Measurements from ENCODE around the gene ADGRA1. TPM values are rescaled to one million over a fixed set of nuclear protein-coding genes. Genes with fewer than 3 reads are reported as not detected.

ADGRA1 gene
- total and polyA plus RNA-seq, 10 of the 15 experiments (the other 5 are each of a cell fraction or from before 2014, with no cell fraction given), result not detected

GRCh38 chr10:133126431-133127290 is 38.9 kb downstream of the ADGRA1 start:
- intact Hi-C loops (cut with micrococcal nuclease; ENCODE audit: unreplicated experiment) (no loop called here), in situ Hi-C loops (cut with MboI) (no loop called here)
- Histone ChIP-seq H3K9me3 (replicated peaks; ENCODE audit: control insufficient read depth, insufficient read depth, low read length) (no peaks in the 10 kb centered on the region; the same call in 2 of the 3 replicates), H3K4me1 (ENCODE audit: control insufficient read depth, insufficient read depth, low read length) (no peaks in the 10 kb centered on the region), H3K36me3 (ENCODE audit: control insufficient read depth in 2 of 2, insufficient read depth in 2 of 2, low read length in 1 of 2) (no peaks in the 10 kb centered on the region), H4K20me1 (ENCODE audit: control insufficient read depth, insufficient read depth) (no peaks in the 10 kb centered on the region), H3K4me3 (no peak overlapping the region), H2AFZ (ENCODE audit: control insufficient read depth, low read depth, low read length) (no peak overlapping the region), H3K79me2 (ENCODE audit: control insufficient read depth, insufficient read depth, low read length) (no peaks in the 10 kb centered on the region), H3K4me2 (ENCODE audit: control insufficient read depth, insufficient read depth) (no peak overlapping the region), H3K27ac (ENCODE audit: control insufficient read depth, insufficient read depth) (no peak overlapping the region), H3K27me3 (replicated peaks in 1 of 2; ENCODE audit: control insufficient read depth in 2 of 2, insufficient read depth in 2 of 2, low read length in 1 of 2) (no peaks in the 10 kb centered on the region), H3K9ac (ENCODE audit: control insufficient read depth, insufficient read depth, low read length) (no peak overlapping the region)
- no peak for TF ChIP-seq CREM (IDR thresholded peaks at IDR 0.05; ENCODE audit: low read depth)
- TF ChIP-seq HCFC1 (IDR thresholded peaks at IDR 0.05; ENCODE audit: low read length), result no peak
- TF ChIP-seq IKZF2 (IDR thresholded peaks at IDR 0.05), result no peak
- no peak for TF ChIP-seq GABPA (IDR thresholded peaks at IDR 0.05; ENCODE audit: low read depth)
- no peak for TF ChIP-seq ZBTB40 (IDR thresholded peaks at IDR 0.05; ENCODE audit: borderline replicate concordance)
- no peak for ATAC-seq
- ChIA-PET CTCF (no interaction called here), RAD21 (ENCODE audit: unreplicated experiment) (no interaction called here), SMC1A (ENCODE audit: uncharacterized antibody, unreplicated experiment) (no interaction called here), POLR2A (no interaction called here)
- DNase-seq (ENCODE audit: low read depth, low spot score), result no peak
- 86% methylated on average over 51 of the region's 57 CpGs for WGBS (ENCODE audit: insufficient coverage, insufficient replicate concordance, low lambda C conversion rate, missing lambda C conversion rate)
- FAIRE-seq, result no peak
- BruUV-seq (replicated peaks), result no TSS peak
